Thyroid gland (tissue), 4 donors: ENCODE measurements around the gene PANX2. TPM values are rescaled to one million over a fixed set of nuclear protein-coding genes. Genes with fewer than 3 reads are reported as not detected.

Experiments used
- DNase-seq, 2 donors: peaks; one replicate each; pipeline ENCODE4 v3.0.0-alpha.2; 2019
- H3K27ac ChIP-seq, 3 donors: fragments of 200-600 bp; sonication (generic); 1 replicate in 2 of 3; 2 replicates in 1 of 3; pipeline ENCODE4 v1.5.1; 2016 to 2019; ENCODE audit warnings: mild to moderate bottlenecking in 1 of 3, moderate library complexity in 1 of 3
- H3K27me3 ChIP-seq: fragments of 200-600 bp; sonication (generic); one replicate; pipeline ENCODE4 v1.5.1; 2019
- H3K36me3 ChIP-seq, 2 donors: fragments of 200-600 bp; sonication (generic); one replicate each; pipeline ENCODE4 v1.5.1; 2016 to 2019
- H3K4me1 ChIP-seq, 2 donors: fragments of 200-600 bp; sonication (generic); one replicate each; pipeline ENCODE4 v1.5.1; 2017 to 2019
- H3K4me3 ChIP-seq, 3 donors: fragments of 200-600 bp; sonication (generic); replicated peaks in 1 of 3; 1 replicate in 2 of 3; 2 replicates in 1 of 3; pipeline ENCODE4 v1.5.1; 2016; ENCODE audit warnings: mild to moderate bottlenecking in 1 of 3
- H3K9me3 ChIP-seq: fragments of 200-600 bp; sonication (generic); one replicate; pipeline ENCODE4 v1.5.1; 2017
- CTCF ChIP-seq, 6 experiments: fragments of 200-600 bp in 3 of 6; fragments of 450-650 bp in 3 of 6; sonication (generic) in 3 of 6; IDR thresholded peaks; one replicate each; pipeline ENCODE4 v1.5.1; 2016 to 2019; ENCODE audit warnings: antibody characterized with exemption in 6 of 6, mild to moderate bottlenecking in 2 of 6, inconsistent platforms in 1 of 6, moderate library complexity in 1 of 6
- POLR2A ChIP-seq, 2 donors: fragments of 450-650 bp; IDR thresholded peaks; one replicate each; pipeline ENCODE4 v1.6.1; 2017; ENCODE audit warnings: antibody characterized with exemption in 2 of 2, mild to moderate bottlenecking in 2 of 2, moderate library complexity in 1 of 2
- WGBS, 2 donors: methylation state at CpG; one replicate each; pipeline ENCODE4 v1.1.5; 2017; 5-methylcytosine and 5-hydroxymethylcytosine counted together
- intact Hi-C: fragments of 100-400 bp; cut with DNase I; formaldehyde crosslinking; loops from one replicate; pipeline ENCODE4 v1.15.1; 2023
- total RNA-seq, 4 donors: library from RNA; depleted of rRNA; stranded (reverse); fragments of >200 nt; gene quantifications; one replicate each; pipeline ENCODE4 v1.2.3, GENCODE V29; 2016

Gene PANX2
- total RNA-seq, 4 donors from 2014 or later: 9.0 to 12.1 (median 10.9) TPM

GRCh38 chr22:50222508-50222907 lies 52.0 kb downstream of the PANX2 start:
- no peak for DNase-seq
- TF ChIP-seq CTCF (IDR thresholded peaks at IDR 0.05) (no peak), POLR2A (IDR thresholded peaks at IDR 0.05) (no peak)
- no peak overlapping the region for H3K27ac ChIP-seq
- 91% methylated on average over 4 to 7 of the region's 8 CpGs for WGBS, 2 donors
- peaks cover 5 to 6% of the 10 kb centered on the region in 2 donors for H3K4me1 ChIP-seq
- intact Hi-C loops: no loop called here
- no peaks in the 10 kb centered on the region for H3K27me3 ChIP-seq
- H3K9me3 ChIP-seq: no peaks in the 10 kb centered on the region
- H3K4me3 ChIP-seq: no peak overlapping the region
- H3K36me3 ChIP-seq: peaks cover 56 to 71% of the 10 kb centered on the region in 2 donors

- H3K4me1 ChIP-seq: peaks cover 5 to 6% of the 10 kb centered on the region in 2 donors
- no peaks in the 10 kb centered on the region for H3K27me3 ChIP-seq
Measured at GRCh38 chr22:50224071-50224470, 53.5 kb downstream of the PANX2 start.

GRCh38 chr22:50225200-50225969 lies 54.9 kb downstream of the PANX2 start:
- H3K27me3 ChIP-seq: no peaks in the 10 kb centered on the region
- 92 to 94% methylated on average over 14 to 17 of the region's 24 CpGs for WGBS, 2 donors

More at GRCh38 chr22:50224071-50224470, 53.5 kb downstream of the PANX2 start:
- Histone ChIP-seq H3K9me3 (no peaks in the 10 kb centered on the region), H3K4me3 (no peak overlapping the region), H3K36me3 (peaks cover 46 to 59% of the 10 kb centered on the region in 2 donors), H3K27ac (no peak overlapping the region)
- no peak for DNase-seq
- WGBS, 2 donors: 95 to 97% methylated on average over 16 of the region's 16 CpGs
- intact Hi-C loops: no loop called here
- no peak for TF ChIP-seq POLR2A (IDR thresholded peaks at IDR 0.05)

GRCh38 chr22:50226063-50226874 lies 55.7 kb downstream of the PANX2 start:
- DNase-seq: no peak
- intact Hi-C loops: no loop called here

More at GRCh38 chr22:50225200-50225969, 54.9 kb downstream of the PANX2 start:
- no peak overlapping the region for H3K4me3 ChIP-seq
- peaks cover 44 to 56% of the 10 kb centered on the region in 2 donors for H3K36me3 ChIP-seq
- TF ChIP-seq CTCF (IDR thresholded peaks at IDR 0.05): no peak
- no peak for TF ChIP-seq POLR2A (IDR thresholded peaks at IDR 0.05)
- intact Hi-C loops: no loop called here
- no peaks in the 10 kb centered on the region for H3K4me1 ChIP-seq
- no peaks in the 10 kb centered on the region for H3K9me3 ChIP-seq
- no peak overlapping the region for H3K27ac ChIP-seq
- DNase-seq: no peak

GRCh38 chr22:50226875-50227165 lies 56.3 kb downstream of the PANX2 start:
- DNase-seq: no peak
- Histone ChIP-seq H3K27me3 (no peaks in the 10 kb centered on the region), H3K4me3 (no peak overlapping the region), H3K9me3 (no peaks in the 10 kb centered on the region), H3K4me1 (no peaks in the 10 kb centered on the region), H3K27ac (no peak overlapping the region), H3K36me3 (peaks cover 30 to 44% of the 10 kb centered on the region in 2 donors)
- TF ChIP-seq CTCF (IDR thresholded peaks at IDR 0.05): no peak
- no peak for TF ChIP-seq POLR2A (IDR thresholded peaks at IDR 0.05)
- intact Hi-C loops: no loop called here
- 90 to 100% methylated on average over 3 to 7 of the region's 18 CpGs for WGBS, 2 donors

More at GRCh38 chr22:50226063-50226874, 55.7 kb downstream of the PANX2 start:
- TF ChIP-seq CTCF (IDR thresholded peaks at IDR 0.05) (no peak), POLR2A (IDR thresholded peaks at IDR 0.05) (no peak)
- no peaks in the 10 kb centered on the region for H3K9me3 ChIP-seq
- H3K4me3 ChIP-seq: no peak overlapping the region
- no peak overlapping the region for H3K27ac ChIP-seq
- peaks cover 35 to 48% of the 10 kb centered on the region in 2 donors for H3K36me3 ChIP-seq
- 89 to 95% methylated on average over 14 to 19 of the region's 31 CpGs for WGBS, 2 donors
- H3K4me1 ChIP-seq: no peaks in the 10 kb centered on the region
- H3K27me3 ChIP-seq: no peaks in the 10 kb centered on the region
